SK-N-MC (cell line): ENCODE data around the gene KIF24.

Experiments
- EZH2 ChIP-seq: fragments of 200-600 bp; sonication (generic); IDR thresholded peaks from one replicate; pipeline ENCODE4 v1.6.1; 2017; ENCODE audit warnings: antibody characterized with exemption
- FOXP2 ChIP-seq: optimal IDR thresholded peaks from 2 replicates; pipeline ENCODE3; 2011; ENCODE audit warnings: mild to moderate bottlenecking, moderate library complexity; ENCODE audit not compliant: insufficient read depth; ENCODE audit errors: extremely low read length, control extremely low read depth
- POLR2AphosphoS5 ChIP-seq: IDR thresholded peaks from 2 replicates; pipeline ENCODE4 v1.6.1; 2012; ENCODE audit warnings: mild to moderate bottlenecking, low read depth, low read length, borderline replicate concordance

DNA sequence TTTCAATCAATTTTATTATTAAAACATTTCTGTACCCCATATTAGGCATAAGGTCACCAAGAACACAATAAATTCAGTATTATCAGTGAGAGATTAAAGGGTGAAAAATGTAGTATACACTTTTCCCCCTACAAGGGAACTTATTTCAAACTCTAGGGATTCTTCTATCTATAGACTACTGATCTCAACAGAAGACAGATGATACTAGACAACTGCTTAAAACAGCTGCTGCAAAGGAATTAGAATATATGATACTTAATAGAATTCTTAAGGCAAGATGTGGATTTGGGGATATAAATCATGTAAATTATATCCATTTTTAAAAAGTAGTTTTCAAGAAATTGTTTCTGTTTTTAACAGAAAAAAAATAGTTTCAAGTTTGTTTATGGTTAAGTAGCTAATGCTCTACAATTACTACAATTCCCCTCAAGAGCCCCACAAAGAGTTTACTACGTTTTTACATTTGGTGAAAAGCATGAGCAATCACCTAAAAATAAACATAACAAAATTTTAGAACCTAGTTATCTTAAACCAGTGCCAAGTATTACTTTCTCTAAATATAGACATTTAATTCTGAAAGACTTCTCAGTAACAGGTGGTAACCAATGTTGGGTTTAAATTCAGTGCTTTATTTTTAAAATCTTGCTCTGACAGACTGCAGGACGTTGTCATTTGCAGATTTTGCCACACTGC is 6.0 kb downstream of the KIF24 start:
- TF ChIP-seq POLR2AphosphoS5 (no peak), EZH2 (no peak), FOXP2 (no peak)
